HepG2 (cell line): ENCODE results near the gene RBMS2. TPM values are rescaled to one million over a fixed set of nuclear protein-coding genes. Genes with fewer than 3 reads are reported as not detected.

Source experiments
- AGO2 ChIP-seq: fragments of 200-400 bp; formaldehyde crosslinking; optimal IDR thresholded peaks from 2 replicates; pipeline ENCODE3; 2017; ENCODE audit warnings: mild to moderate bottlenecking, low read depth, low read length, moderate library complexity
- ATAD3A ChIP-seq: sonication (generic); formaldehyde crosslinking; IDR thresholded peaks from 2 replicates; pipeline ENCODE4 v1.4.0; 2020; ENCODE audit warnings: missing genetic modification reagents
- CENPX ChIP-seq: sonication (generic); formaldehyde crosslinking; IDR thresholded peaks from 2 replicates; pipeline ENCODE4 v1.9.0; 2021; ENCODE audit warnings: mild to moderate bottlenecking, missing genetic modification reagents, moderate library complexity
- CHD2 ChIP-seq: IDR thresholded peaks from 2 replicates; pipeline ENCODE4 v1.6.1; 2011; ENCODE audit warnings: low read depth, low read length, improper control_type of control experiment
- DR1 ChIP-seq: sonication (generic); formaldehyde crosslinking; IDR thresholded peaks from 2 replicates; pipeline ENCODE4 v1.8.0; 2021; ENCODE audit warnings: mild to moderate bottlenecking, missing genetic modification reagents, inconsistent platforms
- FOXJ3 ChIP-seq: sonication (generic); formaldehyde crosslinking; IDR thresholded peaks from 2 replicates; pipeline ENCODE4 v1.4.0; 2020; ENCODE audit warnings: missing genetic modification reagents, mild to moderate bottlenecking, borderline replicate concordance
- FOXK2 ChIP-seq: fragments of 450-650 bp; IDR thresholded peaks from 2 replicates; pipeline ENCODE4 v1.6.1; 2016
- GFI1 ChIP-seq: sonication (generic); formaldehyde crosslinking; IDR thresholded peaks from 2 replicates; pipeline ENCODE4 v1.5.0; 2020; ENCODE audit warnings: missing genetic modification reagents, mild to moderate bottlenecking, borderline replicate concordance
- HCFC1 ChIP-seq: fragments of 150-350 bp; IDR thresholded peaks from 2 replicates; pipeline ENCODE4 v1.6.1; 2014; ENCODE audit warnings: low read depth, low read length
- IRX3 ChIP-seq: sonication (generic); formaldehyde crosslinking; IDR thresholded peaks from 2 replicates; pipeline ENCODE4 v1.8.1; 2023; ENCODE audit warnings: mild to moderate bottlenecking, low read depth, missing genetic modification reagents, borderline replicate concordance
- KAT7 ChIP-seq: IDR thresholded peaks from 2 replicates; pipeline ENCODE4 v1.6.1; 2018; ENCODE audit warnings: borderline replicate concordance, missing compliant biosample characterization
- MBD4 ChIP-seq: IDR thresholded peaks from 2 replicates; pipeline ENCODE4 v1.6.1; 2012; ENCODE audit warnings: low read length, inconsistent platforms, borderline replicate concordance
- MBNL3 ChIP-seq: fragments of 250-450 bp; sonication (Bioruptor Pico); conservative IDR thresholded peaks from 2 replicates; pipeline ENCODE4 v1.8.0; 2022; ENCODE audit warnings: mild to moderate bottlenecking, inconsistent platforms
- NFATC3 ChIP-seq: sonication (generic); formaldehyde crosslinking; IDR thresholded peaks from 2 replicates; pipeline ENCODE4 v1.5.1; 2020; ENCODE audit warnings: mild to moderate bottlenecking, missing genetic modification reagents
- NR1H2 ChIP-seq: sonication (generic); formaldehyde crosslinking; IDR thresholded peaks from 2 replicates; pipeline ENCODE4 v1.8.1; 2022; ENCODE audit warnings: low read depth, missing genetic modification reagents, borderline replicate concordance
- RBFOX2 ChIP-seq: fragments of 200-400 bp; formaldehyde crosslinking; IDR thresholded peaks from 2 replicates; pipeline ENCODE4 v1.6.1; 2017; ENCODE audit warnings: low read depth, mild to moderate bottlenecking, low read length
- RBM22 ChIP-seq: fragments of 200-400 bp; formaldehyde crosslinking; optimal IDR thresholded peaks from 2 replicates; pipeline ENCODE3; 2017; ENCODE audit warnings: mild to moderate bottlenecking, low read length, moderate library complexity
- RELA ChIP-seq: sonication (generic); formaldehyde crosslinking; IDR thresholded peaks from 2 replicates; pipeline ENCODE4 v1.4.0; 2020; ENCODE audit warnings: missing genetic modification reagents
- RFXAP ChIP-seq: sonication (generic); formaldehyde crosslinking; IDR thresholded peaks from 2 replicates; pipeline ENCODE4 v1.4.0; 2020; ENCODE audit warnings: missing genetic modification reagents, borderline replicate concordance
- RXRA ChIP-seq: sonication (generic); formaldehyde crosslinking; IDR thresholded peaks from 2 replicates; pipeline ENCODE4 v1.5.1; 2020; ENCODE audit warnings: missing genetic modification reagents
- SMAD3 ChIP-seq: sonication (generic); formaldehyde crosslinking; IDR thresholded peaks from 2 replicates; pipeline ENCODE4 v1.4.0; 2020; ENCODE audit warnings: missing genetic modification reagents
- SP1 ChIP-seq, 2 experiments: fragments of 450-650 bp in 1 of 2; sonication (generic) in 1 of 2; formaldehyde crosslinking in 1 of 2; IDR thresholded peaks; 2 replicates each; pipeline versions ENCODE4 v1.4.0 to v1.6.1; 2016 to 2020; ENCODE audit warnings: missing genetic modification reagents in 1 of 2
- SP2 ChIP-seq: sonication (generic); formaldehyde crosslinking; IDR thresholded peaks from 2 replicates; pipeline ENCODE4 v1.5.1; 2020; ENCODE audit warnings: mild to moderate bottlenecking, missing genetic modification reagents
- TBX3 ChIP-seq: fragments of 450-650 bp; IDR thresholded peaks from 2 replicates; pipeline ENCODE4 v1.6.1; 2017; ENCODE audit warnings: antibody characterized with exemption, mild to moderate bottlenecking, inconsistent platforms, borderline replicate concordance
- TEAD2 ChIP-seq: sonication (generic); formaldehyde crosslinking; IDR thresholded peaks from 2 replicates; pipeline ENCODE4 v1.9.0; 2021; ENCODE audit warnings: missing genetic modification reagents
- ZFP36L1 ChIP-seq: sonication (generic); formaldehyde crosslinking; IDR thresholded peaks from 2 replicates; pipeline ENCODE4 v1.8.0; 2022; ENCODE audit warnings: mild to moderate bottlenecking, missing genetic modification reagents, moderate library complexity
- ZNF570 ChIP-seq: sonication (generic); formaldehyde crosslinking; IDR thresholded peaks from 2 replicates; pipeline ENCODE4 v1.4.0; 2020; ENCODE audit warnings: mild to moderate bottlenecking, missing genetic modification reagents, borderline replicate concordance
- ZNF737 ChIP-seq: sonication (generic); formaldehyde crosslinking; IDR thresholded peaks from 2 replicates; pipeline ENCODE4 v1.5.0; 2020; ENCODE audit warnings: missing genetic modification reagents, mild to moderate bottlenecking, borderline replicate concordance
- ZNF773 ChIP-seq: sonication (generic); formaldehyde crosslinking; IDR thresholded peaks from 2 replicates; pipeline ENCODE4 v1.4.0; 2020; ENCODE audit warnings: missing genetic modification reagents, borderline replicate concordance
- ZNF839 ChIP-seq: sonication (generic); formaldehyde crosslinking; IDR thresholded peaks from 2 replicates; pipeline ENCODE4 v1.4.0; 2020; ENCODE audit warnings: missing genetic modification reagents, mild to moderate bottlenecking, borderline replicate concordance
- polyA plus RNA-seq, 8 experiments: library from polyadenylated mRNA; depleted of rRNA in 3 of 8; stranded (reverse) in 7 of 8; unstranded in 1 of 8; fragments of >200 nt; fragmentation: Illumina TruSeq in 4 of 8; extraction: Trizol in 4 of 8; gene quantifications; 2 replicates each; pipeline versions ENCODE4 v1.2.1 to v1.2.3, GENCODE V29; 2011 to 2016; ENCODE audit warnings: low read depth in 4 of 8, missing spikeins in 1 of 8, mixed read lengths in 1 of 8; ENCODE audit not compliant: insufficient read depth in 1 of 8
- total RNA-seq, 5 experiments: library from RNA; depleted of rRNA; stranded (reverse); fragments of >200 nt; fragmentation: Illumina TruSeq; extraction: Trizol; gene quantifications; 2 replicates each; pipeline ENCODE4 v1.2.3, GENCODE V29; 2016; ENCODE audit warnings: low read depth in 1 of 5
- TF ChIP-seq, protein P1 (sequence below): sonication (generic); formaldehyde crosslinking; IDR thresholded peaks from 2 replicates; pipeline ENCODE4 v1.8.0; 2022; ENCODE audit warnings: missing genetic modification reagents, low read depth, mild to moderate bottlenecking, borderline replicate concordance
- TF ChIP-seq, protein P2 (sequence below): sonication (generic); formaldehyde crosslinking; IDR thresholded peaks from 2 replicates; pipeline ENCODE4 v1.4.0; 2020; ENCODE audit warnings: missing genetic modification reagents

Gene RBMS2
- total and polyA plus RNA-seq, 2 of the 13 experiments (the other 11 are each of a cell fraction or from before 2014, with no cell fraction given): 0.53 to 7.4 TPM

GRCh38 chr12:56636675-56637540, 115.3 kb downstream of the RBMS2 start (continued):
- peak; percentile 74; the same call in 1 of the 2 replicates for TF ChIP-seq ZFP36L1 (CRISPR knock-in tag)
- no peak for TF ChIP-seq NFATC3
- TF ChIP-seq MBD4: no peak; the same call in 1 of the 2 replicates
- TF ChIP-seq SMAD3 (CRISPR knock-in tag): peak; percentile 28; the same call in 1 of the 2 replicates
- no peak for TF ChIP-seq CENPX (CRISPR knock-in tag)
- TF ChIP-seq SP1 (IDR thresholded peaks at IDR 0.05): no peak
- TF ChIP-seq SP1 (CRISPR knock-in tag; IDR thresholded peaks at IDR 0.05): peak; percentile 87
- no peak for TF ChIP-seq TEAD2 (CRISPR knock-in tag)
- TF ChIP-seq, protein P1, sequence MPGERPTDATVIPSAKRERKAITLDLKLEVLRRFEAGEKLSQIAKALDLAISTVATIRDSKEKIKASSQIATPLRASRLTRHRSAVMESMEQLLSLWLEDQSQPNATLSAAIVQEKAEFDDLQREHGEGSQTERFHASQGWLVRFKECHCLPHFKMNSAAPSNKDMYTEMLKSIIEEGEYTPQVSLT (CRISPR knock-in tag): no peak
- no peak for TF ChIP-seq ATAD3A (CRISPR knock-in tag)
- TF ChIP-seq MBNL3 (CRISPR knock-in tag): no peak
- peak; percentile 28; the same call in 1 of the 2 replicates for TF ChIP-seq KAT7 (CRISPR knock-in tag)
- peak; percentile 97 for TF ChIP-seq RBM22
- TF ChIP-seq, protein P2, sequence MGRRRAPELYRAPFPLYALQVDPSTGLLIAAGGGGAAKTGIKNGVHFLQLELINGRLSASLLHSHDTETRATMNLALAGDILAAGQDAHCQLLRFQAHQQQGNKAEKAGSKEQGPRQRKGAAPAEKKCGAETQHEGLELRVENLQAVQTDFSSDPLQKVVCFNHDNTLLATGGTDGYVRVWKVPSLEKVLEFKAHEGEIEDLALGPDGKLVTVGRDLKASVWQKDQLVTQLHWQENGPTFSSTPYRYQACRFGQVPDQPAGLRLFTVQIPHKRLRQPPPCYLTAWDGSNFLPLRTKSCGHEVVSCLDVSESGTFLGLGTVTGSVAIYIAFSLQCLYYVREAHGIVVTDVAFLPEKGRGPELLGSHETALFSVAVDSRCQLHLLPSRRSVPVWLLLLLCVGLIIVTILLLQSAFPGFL (CRISPR knock-in tag): no peak
- no peak for TF ChIP-seq HCFC1
- peak; percentile 63 for TF ChIP-seq FOXJ3
- no peak for TF ChIP-seq ZNF570
- TF ChIP-seq TBX3: no peak
- no peak for TF ChIP-seq ZNF773 (CRISPR knock-in tag)
- no peak for TF ChIP-seq IRX3 (CRISPR knock-in tag)
- TF ChIP-seq RBFOX2: no peak
- TF ChIP-seq NR1H2 (CRISPR knock-in tag): no peak
- TF ChIP-seq ZNF737 (CRISPR knock-in tag): no peak
- TF ChIP-seq CHD2: peak; percentile 83
- TF ChIP-seq RXRA (CRISPR knock-in tag): peak; percentile 52
- TF ChIP-seq GFI1: no peak; the same call in 1 of the 2 replicates
- TF ChIP-seq AGO2: peak; percentile 27
- no peak for TF ChIP-seq ZNF839
- no peak for TF ChIP-seq RELA (CRISPR knock-in tag)
- TF ChIP-seq FOXK2: peak; percentile 78
- TF ChIP-seq RFXAP (CRISPR knock-in tag): peak; percentile 61; the same call in 1 of the 2 replicates
- peak; percentile 50; the same call in 1 of the 2 replicates for TF ChIP-seq DR1 (CRISPR knock-in tag)
- TF ChIP-seq SP2 (CRISPR knock-in tag): peak; percentile 66
